Adrenal gland (tissue), 5 donors: ENCODE data around the gene DLGAP4.

Experiments
- POLR2A ChIP-seq, 2 donors: fragments of 450-650 bp; IDR thresholded peaks; one replicate each; pipeline ENCODE4 v1.6.1; 2017; ENCODE audit warnings: antibody characterized with exemption in 2 of 2, mild to moderate bottlenecking in 2 of 2, moderate library complexity in 1 of 2
- TF ChIP-seq, protein P1 (sequence below), 6 experiments: fragments of 450-650 bp in 4 of 6; fragments of 200-600 bp in 2 of 6; sonication (generic) in 1 of 6; IDR thresholded peaks; 1 replicate in 5 of 6; 2 replicates in 1 of 6; pipeline versions ENCODE4 v1.5.1 to v1.8.0; 2016 to 2021; ENCODE audit warnings: antibody characterized with exemption in 6 of 6, mild to moderate bottlenecking in 2 of 6, moderate library complexity in 1 of 6
- donor health status: DM: no; HTN: no; CAD: no.

DNA sequence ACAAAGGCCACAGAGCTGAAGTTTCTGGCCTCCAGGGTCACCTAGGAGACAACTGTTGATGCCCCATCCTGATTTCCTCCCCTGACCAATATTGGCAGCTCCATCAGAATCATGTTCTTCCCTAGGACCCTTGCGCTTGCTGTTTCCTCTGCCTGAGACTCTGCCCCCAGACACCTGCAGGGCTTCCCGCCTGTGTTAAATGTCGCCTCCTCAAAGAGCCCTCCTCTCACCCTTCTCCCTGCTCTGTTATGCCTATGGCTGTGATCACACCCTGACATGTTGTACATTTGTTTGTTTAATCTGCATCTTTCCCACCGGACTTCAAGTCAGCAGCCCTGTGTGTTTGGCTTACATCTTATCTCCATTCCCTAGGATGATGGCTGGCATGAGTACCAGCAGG lies 30.1 kb downstream of the DLGAP4 start:
- TF ChIP-seq POLR2A (IDR thresholded peaks at IDR 0.05), result no peak
- TF ChIP-seq, protein P1, sequence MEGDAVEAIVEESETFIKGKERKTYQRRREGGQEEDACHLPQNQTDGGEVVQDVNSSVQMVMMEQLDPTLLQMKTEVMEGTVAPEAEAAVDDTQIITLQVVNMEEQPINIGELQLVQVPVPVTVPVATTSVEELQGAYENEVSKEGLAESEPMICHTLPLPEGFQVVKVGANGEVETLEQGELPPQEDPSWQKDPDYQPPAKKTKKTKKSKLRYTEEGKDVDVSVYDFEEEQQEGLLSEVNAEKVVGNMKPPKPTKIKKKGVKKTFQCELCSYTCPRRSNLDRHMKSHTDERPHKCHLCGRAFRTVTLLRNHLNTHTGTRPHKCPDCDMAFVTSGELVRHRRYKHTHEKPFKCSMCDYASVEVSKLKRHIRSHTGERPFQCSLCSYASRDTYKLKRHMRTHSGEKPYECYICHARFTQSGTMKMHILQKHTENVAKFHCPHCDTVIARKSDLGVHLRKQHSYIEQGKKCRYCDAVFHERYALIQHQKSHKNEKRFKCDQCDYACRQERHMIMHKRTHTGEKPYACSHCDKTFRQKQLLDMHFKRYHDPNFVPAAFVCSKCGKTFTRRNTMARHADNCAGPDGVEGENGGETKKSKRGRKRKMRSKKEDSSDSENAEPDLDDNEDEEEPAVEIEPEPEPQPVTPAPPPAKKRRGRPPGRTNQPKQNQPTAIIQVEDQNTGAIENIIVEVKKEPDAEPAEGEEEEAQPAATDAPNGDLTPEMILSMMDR (IDR thresholded peaks at IDR 0.05), result no peak
